RWPE2 (cell line): Measurements from ENCODE around the gene STMND1.

Experiments used
- ATAC-seq: fragments of 200-7000 bp; cut with Tn5 transposase; 3 replicates; pipeline ENCODE4 v1.9.1; 2021; ENCODE audit warnings: low read depth
- DNase-seq: peaks from one replicate; pipeline ENCODE4 v3.0.0-alpha.2; 2020; ENCODE audit warnings: low spot score
- H3K27ac ChIP-seq: fragments of 450-650 bp; 2 replicates; pipeline ENCODE4 v1.5.1; 2017; ENCODE audit warnings: mild to moderate bottlenecking; ENCODE audit not compliant: poor library complexity, severe bottlenecking
- H3K27me3 ChIP-seq: fragments of 250-450 bp; sonication (Bioruptor Pico); 2 replicates; pipeline ENCODE4 v1.5.1; 2021; ENCODE audit warnings: mild to moderate bottlenecking, moderate library complexity; ENCODE audit not compliant: insufficient read depth, poor library complexity, severe bottlenecking
- H3K36me3 ChIP-seq: fragments of 250-450 bp; sonication (Bioruptor Pico); 2 replicates; pipeline ENCODE4 v1.5.1; 2020; ENCODE audit warnings: low read depth, mild to moderate bottlenecking, moderate library complexity
- H3K4me1 ChIP-seq: fragments of 250-450 bp; sonication (Bioruptor Pico); 2 replicates; pipeline ENCODE4 v1.5.1; 2021; ENCODE audit warnings: mild to moderate bottlenecking, moderate library complexity; ENCODE audit not compliant: insufficient read depth, poor library complexity, severe bottlenecking
- H3K4me3 ChIP-seq: fragments of 250-450 bp; sonication (Bioruptor Pico); 2 replicates; pipeline ENCODE4 v1.5.1; 2021; ENCODE audit warnings: mild to moderate bottlenecking, moderate library complexity; ENCODE audit not compliant: severe bottlenecking
- H3K9me3 ChIP-seq: fragments of 250-450 bp; sonication (Bioruptor Pico); 2 replicates; pipeline ENCODE4 v1.5.1; 2021; ENCODE audit warnings: mild to moderate bottlenecking, moderate library complexity; ENCODE audit not compliant: severe bottlenecking
- TF ChIP-seq, protein P1 (sequence below): fragments of 450-650 bp; IDR thresholded peaks from one replicate; pipeline ENCODE4 v1.5.1; 2017; ENCODE audit warnings: mild to moderate bottlenecking, moderate library complexity; ENCODE audit not compliant: poor library complexity, severe bottlenecking

The STMND1 gene

DNA sequence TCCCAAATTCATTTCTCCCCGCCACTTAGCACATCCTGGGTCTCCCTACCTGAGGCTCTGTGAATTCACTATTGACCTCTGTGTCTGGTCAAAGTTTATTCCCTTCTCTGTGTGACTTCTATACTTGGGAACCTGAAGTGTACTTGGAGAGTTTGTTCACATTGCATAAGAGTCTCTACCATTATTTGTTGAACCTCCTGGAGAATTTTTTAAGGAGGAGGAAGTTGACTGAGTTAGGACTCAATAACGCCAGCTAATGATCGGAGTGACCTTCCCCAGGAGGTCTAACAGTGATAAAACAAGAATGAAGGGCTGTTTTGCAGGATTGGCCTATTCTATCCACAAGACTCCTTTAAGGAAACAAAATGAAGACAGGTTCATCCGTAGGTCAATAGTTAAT lies 23.6 kb downstream of the STMND1 start:
- no peak for ATAC-seq
- DNase-seq: no peak
- TF ChIP-seq, protein P1, sequence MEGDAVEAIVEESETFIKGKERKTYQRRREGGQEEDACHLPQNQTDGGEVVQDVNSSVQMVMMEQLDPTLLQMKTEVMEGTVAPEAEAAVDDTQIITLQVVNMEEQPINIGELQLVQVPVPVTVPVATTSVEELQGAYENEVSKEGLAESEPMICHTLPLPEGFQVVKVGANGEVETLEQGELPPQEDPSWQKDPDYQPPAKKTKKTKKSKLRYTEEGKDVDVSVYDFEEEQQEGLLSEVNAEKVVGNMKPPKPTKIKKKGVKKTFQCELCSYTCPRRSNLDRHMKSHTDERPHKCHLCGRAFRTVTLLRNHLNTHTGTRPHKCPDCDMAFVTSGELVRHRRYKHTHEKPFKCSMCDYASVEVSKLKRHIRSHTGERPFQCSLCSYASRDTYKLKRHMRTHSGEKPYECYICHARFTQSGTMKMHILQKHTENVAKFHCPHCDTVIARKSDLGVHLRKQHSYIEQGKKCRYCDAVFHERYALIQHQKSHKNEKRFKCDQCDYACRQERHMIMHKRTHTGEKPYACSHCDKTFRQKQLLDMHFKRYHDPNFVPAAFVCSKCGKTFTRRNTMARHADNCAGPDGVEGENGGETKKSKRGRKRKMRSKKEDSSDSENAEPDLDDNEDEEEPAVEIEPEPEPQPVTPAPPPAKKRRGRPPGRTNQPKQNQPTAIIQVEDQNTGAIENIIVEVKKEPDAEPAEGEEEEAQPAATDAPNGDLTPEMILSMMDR: no peak
- Histone ChIP-seq H3K9me3 (no peaks in the 10 kb centered on the region), H3K27ac (no peak overlapping the region), H3K4me1 (no peaks in the 10 kb centered on the region), H3K27me3 (no peaks in the 10 kb centered on the region), H3K4me3 (no peak overlapping the region), H3K36me3 (no peaks in the 10 kb centered on the region)

DNA sequence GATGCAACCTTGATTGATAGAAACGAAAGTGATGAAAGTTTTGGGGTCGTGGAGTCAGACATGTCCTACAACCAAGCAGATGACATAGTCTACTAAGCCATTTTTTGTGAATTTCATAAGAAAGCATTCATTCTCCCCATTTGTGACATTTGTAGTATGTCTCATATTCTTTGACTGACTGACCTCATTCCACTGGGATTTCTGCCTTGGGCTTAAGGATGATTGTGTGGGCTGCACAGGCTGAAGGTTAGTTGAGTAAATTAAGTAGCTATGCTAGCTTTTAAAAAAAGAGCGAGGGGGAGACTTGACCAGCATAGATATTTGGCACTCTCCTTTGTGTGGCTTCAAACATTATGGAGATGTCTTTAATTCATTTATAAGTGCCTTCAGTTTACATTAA lies 28.9 kb downstream of the STMND1 start:
- H3K36me3 ChIP-seq: no peaks in the 10 kb centered on the region
- no peaks in the 10 kb centered on the region for H3K4me1 ChIP-seq
- H3K4me3 ChIP-seq: no peak overlapping the region
- DNase-seq: no peak
- H3K9me3 ChIP-seq: peaks cover 5% of the 10 kb centered on the region
- no peak for ATAC-seq
- no peaks in the 10 kb centered on the region for H3K27me3 ChIP-seq
- TF ChIP-seq, protein P1: no peak
- H3K27ac ChIP-seq: no peak overlapping the region

DNA sequence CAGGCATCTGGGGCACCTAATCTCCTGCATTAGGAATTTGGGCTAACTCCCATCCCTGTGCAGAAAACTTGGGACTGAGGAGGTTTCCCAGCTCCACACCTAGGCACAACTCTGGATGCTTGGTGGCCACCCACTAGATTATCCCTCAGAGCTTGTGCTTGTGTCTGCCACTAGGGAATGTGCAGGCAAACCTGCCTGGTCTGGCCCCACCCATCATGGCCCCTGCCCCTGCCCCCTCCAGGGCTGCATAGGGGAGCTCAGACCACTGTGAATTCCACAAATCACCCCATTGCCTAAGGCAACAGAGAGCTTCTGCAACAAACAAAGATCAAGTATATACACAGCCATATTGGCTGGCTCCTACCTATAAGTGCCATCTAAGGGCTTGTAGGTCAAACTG lies 31.1 kb downstream of the STMND1 start:
- H3K27me3 ChIP-seq: no peaks in the 10 kb centered on the region
- TF ChIP-seq, protein P1: no peak
- peaks cover 5% of the 10 kb centered on the region for H3K9me3 ChIP-seq
- H3K36me3 ChIP-seq: no peaks in the 10 kb centered on the region
- ATAC-seq (no peak), DNase-seq (no peak)
- H3K4me3 ChIP-seq: no peak overlapping the region
- no peak overlapping the region for H3K27ac ChIP-seq
- no peaks in the 10 kb centered on the region for H3K4me1 ChIP-seq

DNA sequence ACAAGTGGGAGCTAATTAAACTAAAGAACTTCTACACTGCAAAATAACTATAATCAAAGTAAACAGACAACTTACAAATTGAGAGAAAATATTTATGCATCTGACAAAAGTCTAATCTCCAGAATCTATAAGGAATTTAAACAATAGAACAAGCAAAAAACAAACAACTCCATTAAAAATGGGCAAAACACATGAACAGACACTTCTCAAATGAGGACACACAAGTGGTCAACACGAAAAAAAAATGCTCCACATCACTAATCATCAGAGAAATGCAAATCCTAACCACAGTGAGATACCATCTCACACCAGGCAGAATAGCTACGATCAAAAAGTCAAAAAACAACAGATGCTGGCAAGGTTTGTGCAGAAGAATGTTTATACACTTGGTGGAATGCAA lies 36.2 kb downstream of the STMND1 start:
- no peak for DNase-seq
- Histone ChIP-seq H3K36me3 (no peaks in the 10 kb centered on the region), H3K9me3 (peaks cover 5% of the 10 kb centered on the region), H3K27ac (no peak overlapping the region), H3K4me1 (no peaks in the 10 kb centered on the region), H3K27me3 (no peaks in the 10 kb centered on the region), H3K4me3 (no peak overlapping the region)
- no peak for ATAC-seq
- TF ChIP-seq, protein P1: no peak

DNA sequence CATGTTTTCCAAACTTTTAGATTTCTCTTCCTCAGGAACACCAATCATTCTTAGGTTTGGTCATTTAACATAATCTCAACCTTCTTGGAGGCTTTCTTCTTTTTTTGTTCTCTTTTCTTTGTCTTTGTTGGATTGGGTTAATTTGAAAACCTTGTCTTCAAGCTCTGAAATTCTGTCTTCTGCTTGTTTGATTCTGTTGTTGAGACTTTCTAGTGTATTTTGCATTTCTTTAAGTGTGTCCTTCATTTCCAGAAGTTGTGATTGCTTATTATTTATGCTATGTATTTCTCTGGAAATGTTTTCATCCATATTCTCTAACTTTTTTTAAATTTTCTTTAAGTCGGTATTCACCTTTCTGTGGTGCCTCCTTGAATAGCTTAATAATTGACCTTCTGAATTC lies 42.2 kb downstream of the STMND1 start:
- Histone ChIP-seq H3K9me3 (peaks cover 5% of the 10 kb centered on the region), H3K27me3 (no peaks in the 10 kb centered on the region), H3K4me3 (no peak overlapping the region), H3K27ac (no peak overlapping the region), H3K4me1 (no peaks in the 10 kb centered on the region), H3K36me3 (no peaks in the 10 kb centered on the region)
- TF ChIP-seq, protein P1: no peak
- DNase-seq (no peak), ATAC-seq (no peak)
